Skeletal muscle tissue (tissue), 4 donors: ENCODE data around the gene SERGEF. TPM values are rescaled to one million over a fixed set of nuclear protein-coding genes. Genes with fewer than 3 reads are reported as not detected.

ENCODE experiments used
- H3K27ac ChIP-seq: one replicate; pipeline ENCODE4 v1.7.0; 2013; ENCODE audit warnings: mild to moderate bottlenecking, low read depth, low read length, inconsistent platforms
- H3K27me3 ChIP-seq, 3 donors: one replicate each; pipeline ENCODE4 v1.7.0; 2013; ENCODE audit warnings: low read length in 3 of 3; ENCODE audit not compliant: control insufficient read depth in 3 of 3, insufficient read depth in 3 of 3
- H3K36me3 ChIP-seq, 3 donors: one replicate each; pipeline ENCODE4 v1.7.0; 2013; ENCODE audit warnings: low read length in 3 of 3; ENCODE audit not compliant: control insufficient read depth in 3 of 3, insufficient read depth in 3 of 3
- H3K4me1 ChIP-seq, 3 donors: one replicate each; pipeline ENCODE4 v1.7.0; 2013; ENCODE audit warnings: low read length in 3 of 3, mild to moderate bottlenecking in 3 of 3; ENCODE audit not compliant: control insufficient read depth in 3 of 3, insufficient read depth in 3 of 3
- H3K4me3 ChIP-seq, 3 donors: one replicate each; pipeline ENCODE4 v1.7.0; 2013; ENCODE audit warnings: low read length in 3 of 3
- H3K9ac ChIP-seq, 3 donors: one replicate each; pipeline ENCODE4 v1.7.0; 2013; ENCODE audit warnings: low read length in 3 of 3, mild to moderate bottlenecking in 3 of 3, moderate library complexity in 2 of 3, low read depth in 1 of 3
- H3K9me3 ChIP-seq, 3 donors: one replicate each; pipeline ENCODE4 v1.7.0; 2013; ENCODE audit warnings: low read length in 3 of 3; ENCODE audit not compliant: control insufficient read depth in 3 of 3
- total RNA-seq: library from RNA; depleted of rRNA; stranded (reverse); fragments of >200 nt; gene quantifications from one replicate; pipeline ENCODE4 v1.2.3, GENCODE V29; 2014
- donor health status: Osteomylitis.

SERGEF gene
- total RNA-seq, 1 donor from 2014 or later = 16.2 TPM

GRCh38 chr11:17932472-17932871 is 80.4 kb downstream of the SERGEF start:
- no peak overlapping the region for H3K27ac ChIP-seq
- peaks cover 2 to 7% (median 5%) of the 10 kb centered on the region in 3 donors for H3K4me1 ChIP-seq
- no peaks in the 10 kb centered on the region for H3K36me3 ChIP-seq
- H3K27me3 ChIP-seq = no peaks in the 10 kb centered on the region
- H3K9ac ChIP-seq = no peak overlapping the region
- H3K9me3 ChIP-seq = no peaks in the 10 kb centered on the region
- no peak overlapping the region for H3K4me3 ChIP-seq

- H3K36me3 ChIP-seq = no peaks in the 10 kb centered on the region
- H3K27ac ChIP-seq = no peak overlapping the region
- no peaks in the 10 kb centered on the region for H3K27me3 ChIP-seq
- peaks cover 2 to 7% (median 5%) of the 10 kb centered on the region in 3 donors for H3K4me1 ChIP-seq
- no peak overlapping the region for H3K9ac ChIP-seq
- H3K4me3 ChIP-seq = no peak overlapping the region
- no peaks in the 10 kb centered on the region for H3K9me3 ChIP-seq
Measured at GRCh38 chr11:17931595-17931994, 81.3 kb downstream of the SERGEF start.

- Histone ChIP-seq H3K4me1 (peaks cover 2 to 7% (median 5%) of the 10 kb centered on the region in 3 donors), H3K9ac (no peak overlapping the region), H3K36me3 (no peaks in the 10 kb centered on the region), H3K4me3 (no peak overlapping the region), H3K9me3 (no peaks in the 10 kb centered on the region), H3K27ac (no peak overlapping the region), H3K27me3 (no peaks in the 10 kb centered on the region)
Measured at GRCh38 chr11:17930544-17931125, 82.2 kb downstream of the SERGEF start.

- Histone ChIP-seq H3K4me1 (peaks cover 2 to 7% (median 5%) of the 10 kb centered on the region in 3 donors), H3K4me3 (no peak overlapping the region), H3K27ac (no peak overlapping the region), H3K9me3 (no peaks in the 10 kb centered on the region), H3K9ac (no peak overlapping the region), H3K36me3 (no peaks in the 10 kb centered on the region), H3K27me3 (no peaks in the 10 kb centered on the region)
Measured at GRCh38 chr11:17929171-17929570, 83.7 kb downstream of the SERGEF start.

GRCh38 chr11:17927681-17928343 is 85.0 kb downstream of the SERGEF start:
- Histone ChIP-seq H3K4me1 (peaks cover 5 to 16% (median 8%) of the 10 kb centered on the region in 3 donors), H3K36me3 (no peaks in the 10 kb centered on the region), H3K27ac (no peak overlapping the region), H3K27me3 (no peaks in the 10 kb centered on the region), H3K4me3 (no peak overlapping the region), H3K9ac (no peak overlapping the region), H3K9me3 (no peaks in the 10 kb centered on the region)

- H3K9me3 ChIP-seq = no peaks in the 10 kb centered on the region
- no peaks in the 10 kb centered on the region for H3K36me3 ChIP-seq
- no peaks in the 10 kb centered on the region for H3K27me3 ChIP-seq
- H3K9ac ChIP-seq = no peak overlapping the region
- no peak overlapping the region for H3K27ac ChIP-seq
- H3K4me1 ChIP-seq = peaks cover 7 to 23% (median 11%) of the 10 kb centered on the region in 3 donors
- no peak overlapping the region for H3K4me3 ChIP-seq
Measured at GRCh38 chr11:17927041-17927440, 85.8 kb downstream of the SERGEF start.

- Histone ChIP-seq H3K36me3 (no peaks in the 10 kb centered on the region), H3K4me1 (peaks cover 16 to 38% (median 20%) of the 10 kb centered on the region in 3 donors), H3K27me3 (no peaks in the 10 kb centered on the region), H3K9me3 (no peaks in the 10 kb centered on the region), H3K4me3 (no peak overlapping the region), H3K27ac (no peak overlapping the region), H3K9ac (no peak overlapping the region)
Measured at GRCh38 chr11:17924713-17925112, 88.1 kb downstream of the SERGEF start.

GRCh38 chr11:17923217-17923616 is 89.6 kb downstream of the SERGEF start:
- Histone ChIP-seq H3K9me3 (no peaks in the 10 kb centered on the region), H3K36me3 (no peaks in the 10 kb centered on the region), H3K27me3 (no peaks in the 10 kb centered on the region), H3K4me1 (peaks cover 16 to 37% (median 19%) of the 10 kb centered on the region in 3 donors), H3K4me3 (no peak overlapping the region), H3K9ac (no peak overlapping the region), H3K27ac (no peak overlapping the region)

- H3K27me3 ChIP-seq = no peaks in the 10 kb centered on the region
- H3K27ac ChIP-seq = peak overlapping the region; percentile 32
- H3K36me3 ChIP-seq = no peaks in the 10 kb centered on the region
- H3K9me3 ChIP-seq = no peaks in the 10 kb centered on the region
- no peak overlapping the region for H3K9ac ChIP-seq
- H3K4me1 ChIP-seq = peaks cover 14 to 31% (median 16%) of the 10 kb centered on the region in 3 donors
- no peak overlapping the region for H3K4me3 ChIP-seq
Measured at GRCh38 chr11:17922416-17922788, 90.4 kb downstream of the SERGEF start.

- Histone ChIP-seq H3K9me3 (no peaks in the 10 kb centered on the region), H3K9ac (no peak overlapping the region), H3K4me1 (peaks cover 14 to 31% (median 16%) of the 10 kb centered on the region in 3 donors), H3K4me3 (no peak overlapping the region), H3K27me3 (no peaks in the 10 kb centered on the region), H3K27ac (peak overlapping the region; percentile 32), H3K36me3 (no peaks in the 10 kb centered on the region)
Measured at GRCh38 chr11:17921659-17922415, 91.0 kb downstream of the SERGEF start.
